Measurements from ENCODE around the gene ZBTB9.

Gene ZBTB9

DNA sequence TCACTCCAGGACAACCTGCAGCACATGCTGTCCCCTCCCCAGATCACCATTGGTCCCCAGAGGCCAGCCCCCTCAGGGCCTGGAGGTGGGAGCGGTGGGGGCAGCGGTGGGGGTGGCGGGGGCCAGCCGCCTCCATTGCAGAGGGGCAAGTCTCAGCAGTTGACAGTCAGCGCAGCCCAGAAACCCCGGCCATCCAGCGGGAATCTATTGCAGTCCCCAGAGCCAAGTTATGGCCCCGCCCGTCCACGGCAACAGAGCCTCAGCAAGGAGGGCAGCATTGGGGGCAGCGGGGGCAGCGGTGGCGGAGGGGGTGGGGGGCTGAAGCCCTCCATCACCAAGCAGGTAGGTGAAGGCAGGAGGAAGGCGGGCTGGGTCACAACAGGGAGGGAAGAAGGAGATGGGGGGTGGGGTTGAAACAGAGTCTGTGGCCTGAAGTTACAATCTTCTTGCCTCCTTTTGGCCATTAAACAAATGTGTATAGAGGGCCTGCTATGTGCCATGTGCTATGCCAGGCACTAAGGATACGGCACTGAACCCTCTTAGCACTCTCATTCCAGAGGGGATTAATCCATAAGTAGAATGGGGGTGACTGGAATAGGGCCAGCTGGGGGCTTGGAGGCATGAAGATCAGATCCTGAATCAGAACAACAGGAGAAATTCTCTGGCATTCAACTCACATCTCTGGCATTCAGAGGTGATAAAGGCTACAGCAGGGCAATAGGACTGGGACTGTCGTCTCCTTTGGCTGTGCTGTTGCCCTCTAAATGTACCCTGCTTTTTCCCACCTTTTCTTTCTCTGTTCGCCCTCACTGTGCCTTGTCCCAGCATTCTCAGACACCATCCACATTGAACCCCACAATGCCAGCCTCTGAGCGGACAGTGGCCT, 10.5 kb upstream of the ZBTB9 start:
- no peak for DNase-seq (ENCODE audit: low read depth)
- TF ChIP-seq, protein P1, sequence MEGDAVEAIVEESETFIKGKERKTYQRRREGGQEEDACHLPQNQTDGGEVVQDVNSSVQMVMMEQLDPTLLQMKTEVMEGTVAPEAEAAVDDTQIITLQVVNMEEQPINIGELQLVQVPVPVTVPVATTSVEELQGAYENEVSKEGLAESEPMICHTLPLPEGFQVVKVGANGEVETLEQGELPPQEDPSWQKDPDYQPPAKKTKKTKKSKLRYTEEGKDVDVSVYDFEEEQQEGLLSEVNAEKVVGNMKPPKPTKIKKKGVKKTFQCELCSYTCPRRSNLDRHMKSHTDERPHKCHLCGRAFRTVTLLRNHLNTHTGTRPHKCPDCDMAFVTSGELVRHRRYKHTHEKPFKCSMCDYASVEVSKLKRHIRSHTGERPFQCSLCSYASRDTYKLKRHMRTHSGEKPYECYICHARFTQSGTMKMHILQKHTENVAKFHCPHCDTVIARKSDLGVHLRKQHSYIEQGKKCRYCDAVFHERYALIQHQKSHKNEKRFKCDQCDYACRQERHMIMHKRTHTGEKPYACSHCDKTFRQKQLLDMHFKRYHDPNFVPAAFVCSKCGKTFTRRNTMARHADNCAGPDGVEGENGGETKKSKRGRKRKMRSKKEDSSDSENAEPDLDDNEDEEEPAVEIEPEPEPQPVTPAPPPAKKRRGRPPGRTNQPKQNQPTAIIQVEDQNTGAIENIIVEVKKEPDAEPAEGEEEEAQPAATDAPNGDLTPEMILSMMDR (IDR thresholded peaks at IDR 0.05; ENCODE audit: low read depth, low read length, missing control alignments), result no peak
- no peak overlapping the region for H3K4me3 ChIP-seq (ENCODE audit: low read depth, low read length)

DNA sequence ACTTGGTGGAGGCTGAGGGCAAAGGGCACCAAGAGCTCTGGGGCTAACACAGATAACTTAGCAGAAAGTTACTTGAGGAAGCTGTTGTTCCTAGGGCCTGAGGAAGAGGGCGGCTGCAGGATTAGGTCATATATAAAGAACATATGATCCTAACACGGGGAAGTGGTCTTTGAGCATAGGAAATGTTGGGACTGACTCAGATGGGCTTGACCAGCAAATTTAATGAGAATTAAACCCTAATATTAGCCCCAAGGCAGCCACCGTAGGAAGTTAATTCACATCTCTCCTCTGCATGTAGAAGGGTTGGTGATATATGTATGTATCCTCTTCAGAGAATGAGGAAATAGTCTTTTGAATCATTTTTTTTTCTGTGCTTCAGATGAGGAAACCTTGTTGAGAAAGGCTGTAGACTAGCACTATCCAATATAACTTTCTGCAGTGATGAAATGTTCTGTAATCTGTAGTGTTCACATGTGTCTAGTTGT, 9.2 kb upstream of the ZBTB9 start:
- TF ChIP-seq, protein P1 (IDR thresholded peaks at IDR 0.05; ENCODE audit: low read depth, low read length, missing control alignments), result no peak
- no peak for DNase-seq (ENCODE audit: low read depth)

DNA sequence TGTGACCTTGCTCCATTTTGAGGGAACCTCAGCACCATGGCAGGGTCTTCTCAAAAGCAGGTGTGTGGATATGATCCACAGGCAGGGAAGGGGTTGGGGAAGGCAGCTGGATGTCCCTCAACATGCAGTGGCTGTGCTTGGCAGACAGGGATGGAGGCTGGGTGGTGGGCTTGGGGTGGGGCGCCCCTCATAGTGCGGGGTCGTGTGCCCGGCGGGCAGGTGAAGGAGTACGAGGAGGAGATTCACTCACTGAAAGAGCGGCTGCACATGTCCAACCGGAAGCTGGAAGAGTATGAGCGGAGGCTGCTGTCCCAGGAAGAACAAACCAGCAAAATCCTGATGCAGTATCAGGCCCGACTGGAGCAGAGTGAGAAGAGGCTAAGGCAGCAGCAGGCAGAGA, 8.0 kb upstream of the ZBTB9 start:
- DNase-seq (ENCODE audit: low read depth), result no peak
- H3K4me3 ChIP-seq (ENCODE audit: low read depth, low read length), result no peak overlapping the region
- TF ChIP-seq, protein P1 (IDR thresholded peaks at IDR 0.05; ENCODE audit: low read depth, low read length, missing control alignments), result no peak

More for the DNA sequence above, 9.2 kb upstream of the ZBTB9 start:
- no peak overlapping the region for H3K4me3 ChIP-seq (ENCODE audit: low read depth, low read length)

DNA sequence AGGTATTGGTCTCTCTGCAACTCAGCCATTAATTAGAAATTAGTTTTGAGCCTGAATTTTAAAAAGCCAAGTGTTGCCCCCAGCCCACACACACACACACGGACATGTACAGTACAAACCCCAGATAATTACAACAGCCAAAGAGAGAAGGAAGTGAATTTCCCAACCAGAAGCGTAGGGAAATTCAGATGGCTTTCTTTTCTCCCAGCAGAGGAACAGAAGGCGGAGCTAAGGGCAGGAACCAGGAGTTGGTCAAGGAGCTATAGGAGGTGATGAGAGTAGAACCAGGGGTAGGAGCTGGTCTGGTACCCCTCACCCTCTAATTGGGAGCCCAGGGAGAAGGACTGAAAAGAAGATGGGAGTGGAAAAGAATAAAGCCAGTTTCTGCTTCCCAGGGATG, 3.9 kb upstream of the ZBTB9 start:
- TF ChIP-seq, protein P1 (IDR thresholded peaks at IDR 0.05; ENCODE audit: low read depth, low read length, missing control alignments), result no peak
- no peak overlapping the region for H3K4me3 ChIP-seq (ENCODE audit: low read depth, low read length)
- DNase-seq (ENCODE audit: low read depth), result no peak

DNA sequence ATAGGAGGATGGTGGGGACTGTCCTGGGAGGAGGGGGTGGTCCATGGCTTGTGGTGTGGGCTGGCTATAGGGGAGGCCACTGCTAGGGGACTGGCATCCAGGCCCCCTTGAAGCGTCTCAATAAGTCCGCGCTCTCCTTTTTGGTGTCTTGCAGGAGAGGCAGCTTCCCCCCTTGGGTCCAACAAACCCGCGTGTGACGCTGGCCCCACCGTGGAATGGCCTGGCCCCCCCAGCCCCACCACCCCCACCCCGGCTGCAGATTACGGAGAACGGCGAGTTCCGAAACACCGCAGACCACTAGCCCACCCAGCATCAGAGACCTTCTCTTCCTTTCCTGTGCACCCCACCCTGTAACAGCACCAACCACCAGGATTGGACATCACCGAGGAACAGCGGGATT, 2.8 kb upstream of the ZBTB9 start:
- TF ChIP-seq, protein P1 (IDR thresholded peaks at IDR 0.05; ENCODE audit: low read depth, low read length, missing control alignments), result no peak
- H3K4me3 ChIP-seq (ENCODE audit: low read depth, low read length), result no peak overlapping the region
- no peak for DNase-seq (ENCODE audit: low read depth)

DNA sequence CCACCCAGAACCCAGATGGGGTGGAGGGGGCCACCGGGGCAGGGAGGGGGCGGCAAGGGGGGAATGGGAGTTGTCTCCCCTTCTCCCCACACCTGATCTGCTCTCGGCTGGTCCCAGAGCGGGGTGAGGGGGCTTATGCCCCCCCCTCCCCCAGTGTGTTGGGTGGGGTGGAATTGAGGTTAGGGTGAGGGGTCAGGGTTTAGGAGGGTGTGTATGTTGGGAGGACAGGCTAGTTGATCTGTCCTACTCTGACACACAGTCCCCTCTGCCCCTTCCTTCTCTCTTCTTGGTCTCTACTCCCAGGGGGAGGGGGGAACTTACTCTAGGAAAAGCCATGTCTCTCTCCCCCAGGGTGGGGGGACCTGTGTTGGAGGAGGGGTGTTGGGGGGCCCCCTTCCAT, 1.9 kb upstream of the ZBTB9 start:
- TF ChIP-seq, protein P1 (IDR thresholded peaks at IDR 0.05; ENCODE audit: low read depth, low read length, missing control alignments), result no peak
- DNase-seq (ENCODE audit: low read depth), result no peak
- H3K4me3 ChIP-seq (ENCODE audit: low read depth, low read length), result no peak overlapping the region

Measured in GM12864 (cell line).